OCI-LY1 (cell line): ENCODE results near the gene TMEM167B.
A peak's percentile ranks its signal among the peaks of the same experiment; 100 is the strongest.

ENCODE experiments used
- H2AFZ ChIP-seq: fragments of 200-600 bp; sonication (generic), shearing (Covaris generic); 2 replicates; pipeline ENCODE4 v1.6.0; 2014; ENCODE audit warnings: antibody characterized with exemption, mild to moderate bottlenecking, low read length
- H3F3A ChIP-seq: fragments of 200-600 bp; sonication (generic), shearing (Covaris generic); 2 replicates; pipeline ENCODE4 v1.6.0; 2014; ENCODE audit warnings: mild to moderate bottlenecking, antibody characterized with exemption, low read length, moderate library complexity; ENCODE audit not compliant: insufficient read depth
- H3K27ac ChIP-seq: fragments of 200-600 bp; sonication (generic); 2 replicates; pipeline ENCODE4 v1.5.1; 2014; ENCODE audit warnings: low read length, mixed run types, mild to moderate bottlenecking, low read depth; ENCODE audit not compliant: poor library complexity, severe bottlenecking
- H3K27me3 ChIP-seq: fragments of 200-600 bp; sonication (generic); 2 replicates; pipeline ENCODE4 v1.6.0; 2014; ENCODE audit warnings: antibody characterized with exemption, mild to moderate bottlenecking, low read length, moderate library complexity; ENCODE audit not compliant: insufficient read depth
- H3K36me3 ChIP-seq: fragments of 200-600 bp; sonication (generic); 2 replicates; pipeline ENCODE4 v1.6.1; 2014; ENCODE audit warnings: mild to moderate bottlenecking, antibody characterized with exemption, low read length, moderate library complexity, mixed read lengths; ENCODE audit not compliant: insufficient read depth
- H3K4me1 ChIP-seq: fragments of 200-600 bp; sonication (generic); 2 replicates; pipeline ENCODE4 v1.5.1; 2014; ENCODE audit warnings: mild to moderate bottlenecking, low read length, moderate library complexity; ENCODE audit not compliant: insufficient read depth, severe bottlenecking
- H3K4me2 ChIP-seq: fragments of 200-600 bp; sonication (generic), shearing (Covaris generic); 2 replicates; pipeline ENCODE4 v1.6.1; 2014; ENCODE audit warnings: low read length
- H3K4me3 ChIP-seq: fragments of 200-600 bp; sonication (generic); 2 replicates; pipeline ENCODE4 v1.5.1; 2014; ENCODE audit warnings: low read length, low read depth, mild to moderate bottlenecking, mixed read lengths; ENCODE audit not compliant: poor library complexity, severe bottlenecking
- H3K79me2 ChIP-seq: fragments of 200-600 bp; shearing (Covaris generic); 2 replicates; pipeline ENCODE4 v1.6.1; 2016; ENCODE audit warnings: mixed run types, low read length, mixed read lengths; ENCODE audit not compliant: insufficient read depth
- H3K9ac ChIP-seq: fragments of 200-600 bp; sonication (generic), shearing (Covaris generic); 2 replicates; pipeline ENCODE4 v1.6.1; 2014; ENCODE audit warnings: mild to moderate bottlenecking, low read length, mixed read lengths
- H3K9me2 ChIP-seq: fragments of 200-600 bp; sonication (generic), shearing (Covaris generic); 2 replicates; pipeline ENCODE4 v1.6.1; 2014; ENCODE audit warnings: low read depth, mild to moderate bottlenecking, low read length, mixed read lengths
- H3K9me3 ChIP-seq: fragments of 200-600 bp; shearing (Covaris generic); 2 replicates; pipeline ENCODE4 v1.6.1; 2014; ENCODE audit warnings: low read length, mixed read lengths
- H4K20me1 ChIP-seq: fragments of 200-600 bp; sonication (generic), shearing (Covaris generic); 2 replicates; pipeline ENCODE4 v1.6.0; 2016; ENCODE audit warnings: mild to moderate bottlenecking, low read length; ENCODE audit not compliant: insufficient read depth
- EZH2 ChIP-seq: fragments of 200-600 bp; sonication (generic), shearing (Covaris generic); IDR thresholded peaks from 2 replicates; pipeline ENCODE4 v1.8.0; 2017; ENCODE audit warnings: borderline replicate concordance, mixed run types, mild to moderate bottlenecking, antibody characterized with exemption, low read length, moderate library complexity, mixed read lengths
- TF ChIP-seq, protein P1 (sequence below): fragments of 200-600 bp; sonication (generic), shearing (Covaris generic); IDR thresholded peaks from 2 replicates; pipeline ENCODE4 v1.5.1; 2017; ENCODE audit warnings: mild to moderate bottlenecking, antibody characterized with exemption, low read length, moderate library complexity, mixed read lengths

TMEM167B gene

GRCh38 chr1:109115685-109116084 lies 25.1 kb downstream of the TMEM167B start:
- no peaks in the 10 kb centered on the region for H3K36me3 ChIP-seq
- H4K20me1 ChIP-seq: no peaks in the 10 kb centered on the region
- H3F3A ChIP-seq: no peaks in the 10 kb centered on the region
- no peaks in the 10 kb centered on the region for H3K9me3 ChIP-seq
- H3K4me3 ChIP-seq: peak overlapping the region; percentile 46
- H3K4me2 ChIP-seq: peak overlapping the region; percentile 57
- no peaks in the 10 kb centered on the region for H3K27me3 ChIP-seq
- H3K9ac ChIP-seq: peak overlapping the region; percentile 11; the same call in 1 of the 2 replicates
- no peak overlapping the region for H3K27ac ChIP-seq
- no peaks in the 10 kb centered on the region for H3K9me2 ChIP-seq
- peaks cover 61% of the 10 kb centered on the region for H3K4me1 ChIP-seq
- H2AFZ ChIP-seq: no peak overlapping the region
- TF ChIP-seq EZH2: no peak
- TF ChIP-seq, protein P1, sequence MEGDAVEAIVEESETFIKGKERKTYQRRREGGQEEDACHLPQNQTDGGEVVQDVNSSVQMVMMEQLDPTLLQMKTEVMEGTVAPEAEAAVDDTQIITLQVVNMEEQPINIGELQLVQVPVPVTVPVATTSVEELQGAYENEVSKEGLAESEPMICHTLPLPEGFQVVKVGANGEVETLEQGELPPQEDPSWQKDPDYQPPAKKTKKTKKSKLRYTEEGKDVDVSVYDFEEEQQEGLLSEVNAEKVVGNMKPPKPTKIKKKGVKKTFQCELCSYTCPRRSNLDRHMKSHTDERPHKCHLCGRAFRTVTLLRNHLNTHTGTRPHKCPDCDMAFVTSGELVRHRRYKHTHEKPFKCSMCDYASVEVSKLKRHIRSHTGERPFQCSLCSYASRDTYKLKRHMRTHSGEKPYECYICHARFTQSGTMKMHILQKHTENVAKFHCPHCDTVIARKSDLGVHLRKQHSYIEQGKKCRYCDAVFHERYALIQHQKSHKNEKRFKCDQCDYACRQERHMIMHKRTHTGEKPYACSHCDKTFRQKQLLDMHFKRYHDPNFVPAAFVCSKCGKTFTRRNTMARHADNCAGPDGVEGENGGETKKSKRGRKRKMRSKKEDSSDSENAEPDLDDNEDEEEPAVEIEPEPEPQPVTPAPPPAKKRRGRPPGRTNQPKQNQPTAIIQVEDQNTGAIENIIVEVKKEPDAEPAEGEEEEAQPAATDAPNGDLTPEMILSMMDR: no peak
- H3K79me2 ChIP-seq: peaks cover 11% of the 10 kb centered on the region; the same call in 1 of the 2 replicates

GRCh38 chr1:109116286-109116685 lies 25.7 kb downstream of the TMEM167B start:
- no peaks in the 10 kb centered on the region for H3K36me3 ChIP-seq
- no peak overlapping the region for H3K27ac ChIP-seq
- H3K79me2 ChIP-seq: peaks cover 11% of the 10 kb centered on the region; the same call in 1 of the 2 replicates
- no peaks in the 10 kb centered on the region for H4K20me1 ChIP-seq
- H3F3A ChIP-seq: no peaks in the 10 kb centered on the region
- no peaks in the 10 kb centered on the region for H3K9me2 ChIP-seq
- no peaks in the 10 kb centered on the region for H3K9me3 ChIP-seq
- no peak overlapping the region; the same call in 1 of the 2 replicates for H3K9ac ChIP-seq
- no peak overlapping the region for H2AFZ ChIP-seq
- H3K4me3 ChIP-seq: peak overlapping the region; percentile 46
- TF ChIP-seq, protein P1: no peak
- TF ChIP-seq EZH2: no peak
- peaks cover 61% of the 10 kb centered on the region for H3K4me1 ChIP-seq
- H3K4me2 ChIP-seq: peak overlapping the region; percentile 57; the same call in 1 of the 2 replicates
- no peaks in the 10 kb centered on the region for H3K27me3 ChIP-seq

GRCh38 chr1:109118089-109118488 lies 27.5 kb downstream of the TMEM167B start:
- H3K9ac ChIP-seq: no peak overlapping the region
- H3K4me3 ChIP-seq: no peak overlapping the region
- H3K79me2 ChIP-seq: peaks cover 11% of the 10 kb centered on the region; the same call in 1 of the 2 replicates
- H2AFZ ChIP-seq: no peak overlapping the region
- peaks cover 51% of the 10 kb centered on the region for H3K4me1 ChIP-seq
- peak overlapping the region; percentile 1; the same call in 1 of the 2 replicates for H3K4me2 ChIP-seq
- no peaks in the 10 kb centered on the region for H3K9me2 ChIP-seq
- H4K20me1 ChIP-seq: no peaks in the 10 kb centered on the region
- H3F3A ChIP-seq: no peaks in the 10 kb centered on the region
- H3K27ac ChIP-seq: no peak overlapping the region
- no peaks in the 10 kb centered on the region for H3K36me3 ChIP-seq
- H3K9me3 ChIP-seq: no peaks in the 10 kb centered on the region
- H3K27me3 ChIP-seq: no peaks in the 10 kb centered on the region
- TF ChIP-seq, protein P1: no peak
